CD1c-positive myeloid dendritic cell (primary cell): ENCODE measurements around the gene ZNF91.
"Not testable (repeated sequence)": the region's sequence is repeated elsewhere in the genome, so short reads cannot be mapped to it uniquely, and the experiment has no call there.

Experiments
- DNase-seq: peaks from one replicate; pipeline ENCODE4 v3.0.0-alpha.2; 2016; ENCODE audit errors: extremely low spot score

ZNF91 gene

DNA sequence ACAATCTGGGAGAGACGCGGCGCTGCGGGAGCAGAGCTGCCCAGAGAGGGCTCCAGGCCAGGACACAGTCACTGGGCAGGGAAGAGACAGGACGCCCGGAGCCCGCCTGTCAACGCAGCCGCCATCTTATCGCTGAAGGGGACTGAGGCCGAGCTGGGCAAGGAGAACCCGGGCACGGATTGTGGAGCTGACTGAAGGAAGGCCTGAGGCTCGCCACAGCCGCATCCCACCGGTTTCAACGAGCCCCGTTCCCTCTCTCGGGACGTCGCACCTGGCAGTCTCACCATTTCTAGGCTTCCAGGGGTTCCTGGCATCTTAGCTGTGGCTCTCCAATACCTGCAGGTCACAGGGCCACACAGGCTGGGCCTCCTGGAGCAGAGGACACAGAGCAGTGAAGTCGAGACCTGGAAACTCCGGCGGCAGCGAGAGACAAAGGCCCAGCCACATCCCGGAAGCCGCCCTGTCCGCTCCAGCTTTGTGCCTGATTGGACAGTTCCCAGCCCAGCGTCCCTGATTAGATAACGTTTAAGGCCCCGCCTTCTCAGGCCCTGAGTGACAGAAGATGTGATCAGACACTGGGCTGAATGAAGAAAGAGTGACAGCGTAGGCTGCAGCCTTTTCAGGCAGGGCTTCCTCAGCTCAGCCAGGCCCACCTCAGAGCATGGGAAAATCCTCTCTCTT, at the start of gene ZNF91:
Gene ZNF91 (minus strand): TSS at position 431 of the 681 bp plus-strand sequence. CDS start 117 bp downstream, at position 314.
- DNase-seq: peak; percentile 96

DNA sequence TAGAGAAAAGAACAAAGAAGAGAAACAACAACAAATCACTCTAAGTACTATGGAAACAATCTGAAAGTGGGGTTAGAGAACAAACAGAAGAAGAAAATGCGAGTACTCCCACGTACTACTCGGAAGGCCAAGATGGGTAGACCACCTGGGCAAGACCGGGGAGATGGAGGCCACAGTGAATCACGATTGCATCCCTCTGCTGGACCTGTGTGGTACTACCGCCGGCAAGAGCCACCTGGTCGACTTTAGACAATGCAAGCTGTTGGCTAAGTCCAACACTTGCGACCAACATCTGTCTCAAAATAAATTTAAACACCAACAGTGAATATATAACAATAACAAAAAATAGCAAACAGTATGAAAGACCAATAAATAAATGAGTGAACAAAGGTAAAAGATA, 45.5 kb upstream of the ZNF91 start:
- DNase-seq: no peak

DNA sequence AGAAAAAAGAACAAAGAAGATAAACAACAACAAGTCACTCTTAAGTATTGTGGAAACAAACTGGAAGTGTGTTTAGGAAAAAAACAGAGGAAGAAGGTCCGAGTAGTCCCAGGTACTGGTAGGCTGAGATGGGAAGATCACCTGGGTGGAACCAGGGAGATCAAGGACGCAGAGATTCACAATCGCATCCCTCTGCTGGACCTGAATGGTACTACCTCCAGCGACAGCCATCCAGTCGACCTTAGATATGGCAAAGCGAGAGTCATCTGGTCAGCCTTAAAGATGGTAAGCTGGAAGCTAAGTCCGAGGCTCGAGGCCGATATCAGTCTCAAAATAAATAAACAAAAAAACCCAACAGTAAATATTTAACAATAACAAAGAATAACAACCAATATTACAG, 44.9 kb upstream of the ZNF91 start:
- DNase-seq: no peak

DNA sequence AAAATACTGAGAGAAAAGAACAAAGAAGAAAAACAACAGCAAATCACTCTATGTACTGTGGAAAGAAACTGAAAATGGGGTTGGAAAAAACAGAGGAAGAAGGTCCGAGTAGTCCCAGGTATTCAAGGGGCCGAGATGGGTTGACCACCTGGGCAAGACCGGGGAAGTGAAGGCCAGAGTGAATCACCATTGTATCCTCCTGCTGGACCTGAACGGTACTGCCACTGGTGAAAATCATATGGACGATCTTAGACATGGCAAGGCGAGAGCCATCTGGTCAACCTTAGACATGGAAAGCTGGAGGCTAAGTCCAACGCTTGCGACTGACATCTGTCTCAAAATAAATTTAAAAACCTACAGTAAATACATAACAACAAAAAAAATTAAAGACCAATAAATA, 44.4 kb upstream of the ZNF91 start:
- DNase-seq: no peak

DNA sequence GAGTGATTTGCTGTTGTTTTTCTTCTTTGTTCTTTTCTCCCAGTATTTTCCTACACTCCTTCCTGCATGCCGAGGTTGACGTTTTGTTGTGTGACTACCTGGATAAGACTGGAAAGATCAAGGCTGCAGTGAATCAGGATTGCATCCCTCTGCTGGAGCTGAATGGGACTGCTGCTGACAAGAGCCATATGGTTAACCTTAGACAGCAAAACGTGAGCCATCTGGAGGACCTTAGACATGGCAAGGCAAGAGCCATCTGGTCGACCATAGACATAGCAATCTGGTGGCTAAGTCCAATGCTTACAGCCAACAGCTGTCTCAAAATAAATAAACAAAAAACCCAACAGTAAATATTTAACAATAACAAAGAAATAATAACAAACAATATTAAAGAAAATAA, 42.6 kb upstream of the ZNF91 start:
- DNase-seq: no peak

DNA sequence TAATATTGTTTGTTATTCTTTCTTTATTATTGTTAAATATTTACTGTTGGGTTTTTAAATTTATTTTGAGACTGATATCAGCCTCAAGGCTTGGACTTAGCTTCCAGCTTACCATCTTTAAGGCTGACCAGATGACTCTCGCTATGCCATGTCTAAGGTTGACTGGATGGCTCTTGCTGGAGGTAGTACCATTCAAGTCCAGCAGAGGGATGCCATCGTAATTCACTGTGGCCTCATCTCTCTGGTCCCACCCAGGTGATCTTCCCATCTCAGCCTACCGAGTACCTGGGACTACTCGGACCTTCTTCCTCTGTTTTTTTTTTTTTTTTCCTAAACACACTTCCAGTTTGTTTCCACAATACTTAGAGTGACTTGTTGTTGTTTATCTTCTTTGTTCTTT, 41.7 kb upstream of the ZNF91 start:
- DNase-seq: no peak

DNA sequence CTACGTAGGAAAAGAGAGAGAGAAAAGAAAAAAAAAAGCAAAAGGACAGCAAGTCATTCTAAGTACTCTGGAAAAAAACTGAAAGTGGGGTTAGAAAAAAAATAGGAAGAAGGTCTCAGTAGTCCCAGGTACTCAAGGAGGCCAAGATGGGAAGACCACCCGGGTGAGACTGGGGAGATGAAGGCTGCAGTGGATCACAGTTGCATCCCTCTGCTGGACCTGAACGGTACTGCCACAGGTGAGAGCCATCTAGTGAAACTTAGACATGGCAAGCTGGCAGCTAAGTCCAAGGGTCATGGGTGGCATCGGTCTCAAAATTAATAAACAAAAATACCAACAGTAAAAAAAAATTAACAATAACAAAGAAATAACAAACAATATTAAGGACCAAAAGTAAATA, 41.0 kb upstream of the ZNF91 start:
- DNase-seq: no peak

DNA sequence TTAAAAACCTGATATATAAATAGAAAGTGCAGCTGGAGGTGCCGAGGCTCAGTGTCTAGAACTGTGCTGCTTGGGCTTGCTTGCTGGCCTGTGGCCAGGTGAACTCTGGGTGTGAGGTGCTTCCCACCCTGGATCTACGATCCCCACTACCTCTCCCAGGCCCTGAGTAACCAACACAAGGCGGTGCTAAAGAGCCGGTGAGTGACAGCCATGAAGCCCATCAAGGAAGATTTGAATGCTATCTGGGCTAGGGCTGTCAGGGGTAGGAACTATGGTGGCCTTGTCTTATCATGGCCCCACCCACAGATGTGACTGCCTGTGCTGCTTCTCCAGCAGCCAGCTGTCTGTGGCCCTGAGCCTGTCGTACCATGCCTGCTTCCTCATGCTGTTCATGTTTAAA, 25.6 kb upstream of the ZNF91 start:
- no peak for DNase-seq

DNA sequence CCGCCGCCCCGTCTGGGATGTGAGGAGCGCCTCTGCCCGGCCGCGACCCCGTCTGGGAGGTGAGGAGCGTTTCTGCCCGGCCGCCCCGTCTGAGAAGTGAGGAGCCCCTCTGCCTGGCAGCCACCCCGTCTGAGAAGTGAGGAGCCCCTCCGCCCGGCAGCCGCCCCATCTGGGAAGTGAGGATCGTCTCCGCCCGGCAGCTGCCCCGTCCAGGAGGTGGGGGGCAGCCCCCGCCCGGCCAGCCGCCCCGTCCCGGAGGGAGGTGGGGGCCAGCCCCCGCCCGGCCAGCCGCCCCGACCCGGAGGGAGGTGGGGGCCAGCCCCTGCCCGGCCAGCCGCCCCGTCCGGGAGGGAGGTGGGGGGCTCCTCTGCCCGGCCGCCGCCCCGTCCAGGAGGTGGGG, 24.0 kb upstream of the ZNF91 start:
- not testable (repeated sequence) for DNase-seq

DNA sequence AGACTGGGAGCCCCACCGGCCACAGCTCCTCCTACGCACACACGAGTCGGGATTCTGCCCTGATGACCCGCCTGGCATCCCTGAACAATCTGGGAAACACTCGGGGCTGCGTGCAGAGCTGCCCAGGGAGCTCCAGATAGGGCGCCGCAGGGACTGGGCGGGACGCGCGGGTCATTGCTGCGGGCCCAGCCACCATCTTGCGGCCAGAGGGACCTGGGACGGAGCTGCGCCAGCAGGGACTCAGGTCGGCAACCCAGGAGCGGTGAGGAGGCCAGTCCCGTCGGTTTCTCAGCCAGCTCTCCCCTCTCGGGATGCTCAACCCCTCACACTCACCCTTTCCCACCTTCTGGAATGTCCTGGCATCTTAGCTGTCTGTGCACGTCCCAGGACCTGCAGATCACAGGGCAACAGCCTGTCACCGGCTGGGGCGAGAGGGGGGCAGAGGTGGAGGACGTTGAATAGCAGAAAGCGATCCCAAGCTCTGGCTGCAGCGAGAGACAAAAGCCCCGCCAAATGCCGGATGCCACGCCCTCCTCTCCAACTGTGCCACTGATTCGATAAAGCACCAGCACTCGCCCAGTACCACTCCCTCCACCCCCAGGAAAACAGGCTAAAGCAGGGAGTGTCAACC, 20.4 kb upstream of the ZNF91 start:
- DNase-seq: no peak

DNA sequence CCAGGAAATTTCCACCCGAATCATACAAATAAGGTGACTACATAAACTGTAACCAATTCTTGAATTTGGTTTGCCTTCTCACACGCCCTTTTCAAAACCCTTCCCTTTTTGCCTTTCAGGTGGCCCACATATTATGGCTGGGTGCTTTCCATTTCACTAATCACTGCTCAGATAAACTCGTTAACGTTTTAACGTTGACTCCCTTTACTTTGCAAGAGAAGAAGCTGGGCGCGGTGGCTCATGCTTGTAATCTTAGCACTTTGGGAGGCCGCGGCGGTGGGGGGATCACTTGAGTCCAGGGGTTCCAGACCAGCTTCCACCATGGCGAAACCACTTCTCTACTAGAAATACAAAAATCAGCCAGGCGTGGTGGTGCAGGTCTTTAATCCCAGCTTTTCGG, 19.8 kb upstream of the ZNF91 start:
- no peak for DNase-seq

DNA sequence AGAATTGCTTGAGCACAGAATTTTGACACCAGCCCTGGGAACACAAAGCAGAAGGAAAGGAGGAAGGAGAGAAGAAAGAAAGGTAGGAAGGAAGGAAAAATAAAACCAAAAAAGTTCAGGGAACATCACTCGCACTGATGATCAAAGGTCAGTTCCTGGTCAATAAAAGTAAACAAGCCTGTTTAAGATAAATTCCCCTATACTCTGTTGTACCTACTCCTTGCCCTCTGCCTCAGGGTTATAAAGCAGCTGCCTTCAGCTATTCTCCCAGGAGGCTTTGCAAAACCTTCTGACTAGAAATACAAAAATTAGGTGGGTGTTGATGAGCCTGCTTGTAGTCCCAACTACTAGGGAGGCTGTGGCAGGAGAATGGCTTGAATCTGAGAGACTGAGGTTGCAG, 14.9 kb upstream of the ZNF91 start:
- DNase-seq: no peak

DNA sequence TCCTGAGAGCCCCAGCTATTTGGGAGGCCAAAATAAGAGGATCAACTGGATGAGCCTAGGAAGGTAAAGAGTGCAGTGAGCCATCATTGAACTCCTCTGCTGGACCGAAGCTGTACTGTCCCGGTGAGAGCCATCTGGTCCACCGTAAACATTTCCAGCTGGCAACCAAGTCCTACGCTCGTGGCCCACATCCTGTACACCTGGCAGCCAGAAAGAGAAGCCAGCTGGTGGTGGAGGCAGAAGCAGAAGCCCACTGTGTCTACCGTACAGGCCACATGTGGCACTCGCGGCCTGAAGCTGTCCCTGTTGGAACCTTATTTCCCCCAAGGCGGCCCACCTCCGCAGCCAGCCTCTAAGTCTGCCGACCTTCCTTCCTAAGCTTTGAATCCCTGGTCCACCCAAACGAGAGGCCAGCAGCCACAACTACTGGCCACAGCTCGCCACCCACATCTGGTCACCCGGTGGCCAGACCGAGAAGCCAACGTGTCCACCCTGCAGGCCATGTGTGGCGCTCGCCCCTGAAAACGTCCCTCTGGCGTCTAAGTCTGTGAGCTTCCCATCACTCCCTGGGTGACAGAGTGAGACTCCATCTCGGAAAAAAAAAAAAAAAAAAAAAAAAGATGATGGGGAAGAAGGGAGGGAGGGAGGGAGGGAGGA, 14.2 kb upstream of the ZNF91 start:
- no peak for DNase-seq

DNA sequence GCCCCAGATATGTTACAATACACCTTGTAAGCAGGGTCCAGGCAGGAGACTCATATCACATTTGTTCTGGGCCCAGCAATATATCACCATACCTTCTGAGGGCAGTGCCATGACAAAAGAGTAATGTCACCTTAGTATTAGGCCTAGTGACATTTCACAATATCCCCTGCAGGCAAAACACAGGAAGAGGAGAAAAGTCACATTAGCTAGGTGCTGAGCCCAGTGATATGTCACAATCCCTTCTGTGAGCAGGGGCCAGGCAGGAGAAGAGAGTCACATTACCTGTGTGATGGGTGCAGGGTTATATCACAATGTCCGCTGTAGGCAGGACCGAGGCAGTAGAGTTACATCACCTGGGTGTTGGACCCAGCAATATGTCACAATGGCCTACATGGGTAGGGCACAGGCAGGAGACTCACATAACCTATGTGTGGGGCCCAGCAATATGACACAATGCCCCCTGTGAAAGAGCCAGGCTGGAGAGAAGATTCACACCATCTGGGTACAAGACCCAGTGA, 12.4 kb upstream of the ZNF91 start:
- no peak for DNase-seq

DNA sequence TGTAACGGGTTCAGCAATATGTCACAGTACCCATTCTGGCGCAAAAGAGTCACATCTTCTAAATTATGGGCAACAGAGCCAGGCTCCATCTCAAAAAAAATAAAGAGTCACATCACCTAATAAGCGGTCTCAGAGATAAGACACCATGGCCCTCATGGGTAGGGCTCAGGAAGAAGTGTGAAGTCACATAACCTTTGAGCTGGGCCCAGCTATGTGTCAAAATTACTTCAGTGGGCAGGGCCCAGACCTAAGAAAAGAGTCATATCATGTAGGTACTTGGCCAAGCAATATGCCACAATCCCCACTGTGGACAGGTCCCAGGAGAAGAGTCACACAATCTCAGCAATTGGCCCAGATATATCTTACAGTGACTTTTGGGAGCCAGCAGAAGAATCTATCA, 11.4 kb upstream of the ZNF91 start:
- DNase-seq: no peak

DNA sequence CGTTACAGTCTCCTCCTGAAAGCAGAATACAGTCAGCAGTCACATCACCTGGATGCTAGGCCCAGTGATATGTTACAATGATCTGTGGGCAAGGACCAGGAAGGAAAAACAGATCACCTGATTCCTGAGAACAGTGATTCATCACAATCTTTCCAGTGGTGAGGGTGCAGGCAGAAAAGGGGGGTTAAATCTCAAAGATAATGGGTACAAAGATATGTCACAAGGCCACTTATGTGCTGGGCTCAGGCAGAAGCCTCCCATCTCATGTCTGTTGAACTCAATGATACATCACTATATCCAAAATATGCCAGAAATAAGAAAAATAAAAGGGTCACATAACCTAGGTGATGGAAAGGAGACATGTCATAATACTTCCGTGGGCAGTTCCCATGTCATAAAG, 10.8 kb upstream of the ZNF91 start:
- DNase-seq: no peak

DNA sequence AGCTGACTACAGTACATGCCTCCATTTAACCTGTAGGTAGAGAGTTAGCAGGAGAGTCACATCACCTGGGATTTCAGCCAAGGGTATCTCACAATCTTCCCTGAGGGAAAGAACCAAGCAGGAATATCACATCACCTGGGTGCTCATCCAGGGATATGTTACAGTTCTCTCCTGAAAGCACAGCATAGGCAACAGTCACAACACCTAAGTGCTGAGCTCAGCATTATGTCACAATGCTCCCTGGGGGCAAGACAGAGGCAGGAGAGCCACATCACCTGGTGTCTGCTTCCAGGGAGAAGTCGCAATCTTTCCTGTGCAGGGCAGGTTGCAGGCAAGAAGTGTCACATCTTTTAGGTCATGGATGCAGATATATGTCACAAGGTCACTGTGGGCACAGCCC, 9.4 kb upstream of the ZNF91 start:
- no peak for DNase-seq

DNA sequence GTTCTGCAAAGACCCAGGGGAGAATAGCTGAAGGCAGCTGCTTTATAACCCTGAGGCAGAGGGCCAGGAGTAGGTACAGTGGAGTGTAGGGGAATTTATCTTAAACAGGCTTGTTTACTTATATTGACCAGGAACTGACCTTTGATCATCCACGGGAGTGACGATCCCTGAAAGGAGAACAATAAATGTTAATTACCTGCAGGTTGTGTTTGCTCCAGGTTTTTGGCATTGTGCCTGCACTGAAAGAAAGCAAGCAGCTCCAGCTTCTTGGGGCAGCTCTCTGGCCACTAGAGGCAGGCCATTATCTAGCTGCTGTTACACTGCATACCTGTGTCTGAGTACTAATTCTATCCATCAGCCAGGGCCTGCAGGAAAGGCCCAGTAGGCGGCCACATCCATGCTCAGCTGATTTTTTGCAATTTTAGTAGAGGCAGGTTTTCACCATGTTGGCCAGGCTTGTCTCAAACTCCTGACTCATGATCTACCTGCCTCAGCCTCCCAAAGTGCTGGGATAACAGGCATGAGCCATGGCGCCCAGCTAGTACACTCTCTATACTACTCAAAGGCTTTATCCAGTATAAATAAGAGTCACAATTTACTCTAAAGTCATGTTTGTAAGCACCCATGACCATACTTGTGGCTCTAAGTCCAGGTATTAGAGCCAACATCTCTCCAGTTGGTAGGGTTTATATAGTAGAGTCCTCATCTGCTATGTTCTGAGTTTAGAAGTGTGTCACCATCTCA, 8.5 kb upstream of the ZNF91 start:
- no peak for DNase-seq

DNA sequence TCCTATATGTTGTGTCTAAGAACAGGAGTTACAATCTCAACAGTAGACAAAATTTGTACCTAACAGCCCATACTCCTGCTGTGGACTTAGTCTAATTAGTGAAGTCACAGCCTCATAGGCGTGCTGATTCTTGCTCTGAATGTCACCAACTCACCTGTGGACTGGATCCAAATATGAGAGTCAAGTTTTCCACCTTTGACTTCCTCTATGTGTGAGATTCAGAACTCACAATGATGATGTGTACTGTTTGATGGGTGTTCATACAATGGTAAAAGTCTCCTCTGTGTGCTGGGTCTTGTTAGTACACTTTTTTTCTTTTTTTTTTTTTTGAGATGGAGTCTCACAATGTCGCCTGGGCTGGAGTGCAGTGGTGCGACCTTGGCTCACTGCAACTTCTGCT, 7.8 kb upstream of the ZNF91 start:
- no peak for DNase-seq

DNA sequence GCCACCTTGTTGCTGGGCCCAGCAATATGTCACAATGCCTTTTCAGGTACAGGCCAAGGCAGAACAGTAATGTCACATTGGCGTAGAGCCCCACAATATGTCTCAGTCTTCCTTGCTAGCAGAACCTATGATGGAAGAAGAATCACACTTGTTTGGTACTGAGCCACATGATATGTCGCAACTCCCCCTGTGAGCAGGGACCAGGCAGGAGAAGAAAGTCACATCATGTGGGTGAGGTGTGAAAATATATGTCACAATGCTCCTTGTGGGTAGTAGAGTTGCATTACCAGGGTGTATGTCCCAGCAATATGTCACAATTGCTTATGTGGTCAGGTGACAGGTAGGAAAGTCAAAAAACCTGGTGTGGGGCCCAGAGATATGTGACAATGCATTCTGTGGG, 7.1 kb upstream of the ZNF91 start:
- no peak for DNase-seq

DNA sequence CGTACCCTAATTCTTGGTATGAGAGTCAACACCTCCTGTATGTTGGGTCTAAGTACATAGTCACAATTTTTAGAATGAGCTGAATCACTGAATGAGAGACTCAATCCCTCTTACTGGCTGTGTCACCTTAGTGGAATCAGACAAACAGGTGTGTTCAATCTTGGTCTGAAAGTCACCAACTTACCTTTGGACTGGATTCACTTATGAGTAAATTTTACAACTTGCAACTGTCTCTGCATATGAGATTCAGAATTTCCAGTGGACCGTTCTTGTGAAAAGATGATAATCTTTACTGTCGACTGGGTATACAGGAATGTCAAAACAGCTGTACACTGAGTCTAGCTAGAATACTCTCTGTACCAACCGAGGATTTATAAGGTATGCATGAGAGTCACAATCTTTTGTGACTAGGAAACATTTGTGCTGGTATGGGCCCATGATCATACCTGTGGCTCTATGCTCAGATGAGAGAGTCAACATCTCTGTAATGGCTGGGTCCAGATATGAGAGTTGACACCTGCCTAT, 5.9 kb upstream of the ZNF91 start:
- no peak for DNase-seq

DNA sequence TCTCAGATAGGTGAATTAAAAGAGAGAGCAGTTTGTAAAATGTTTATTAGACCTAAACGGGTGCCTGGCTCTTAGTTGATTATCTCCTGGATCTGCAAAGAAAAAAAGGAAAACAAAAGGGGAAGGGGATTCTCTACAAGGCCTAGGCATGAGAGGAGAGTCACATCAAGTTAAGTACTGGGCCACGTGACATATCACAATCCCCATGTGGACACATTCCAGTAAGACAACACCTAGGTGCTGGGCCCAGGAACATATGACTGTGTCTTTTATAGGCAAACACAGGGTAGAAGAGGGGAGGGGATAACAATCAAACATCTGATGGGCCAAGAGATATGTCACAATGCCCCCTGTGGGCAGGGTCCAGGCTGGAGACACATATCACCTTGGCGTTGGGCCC, 4.2 kb upstream of the ZNF91 start:
- DNase-seq: no peak
